ENCODE results near the gene CCDC183. TPM values are rescaled to one million over a fixed set of nuclear protein-coding genes. Genes with fewer than 3 reads are reported as not detected.

The CCDC183 gene
- polyA plus RNA-seq, 1 donor (not counting 4 experiments of a cell fraction or from before 2014, with no cell fraction given): 0.03 TPM

- Histone ChIP-seq H3K9ac (ENCODE audit: control insufficient read depth, extremely low read depth, insufficient read depth, low read length) (no peak overlapping the region), H3K36me3 (ENCODE audit: control insufficient read depth in 2 of 2, extremely low read depth in 1 of 2, insufficient read depth in 2 of 2, low read length in 2 of 2) (no peaks in the 10 kb centered on the region), H3K79me2 (ENCODE audit: control insufficient read depth, insufficient read depth, low read length) (no peaks in the 10 kb centered on the region), H3K9me3 (ENCODE audit: control insufficient read depth, low read depth, low read length) (peaks cover 5% of the 10 kb centered on the region), H4K20me1 (ENCODE audit: control insufficient read depth, extremely low read depth, insufficient read depth, low read length) (no peaks in the 10 kb centered on the region), H2AFZ (ENCODE audit: control insufficient read depth, low read length) (no peak overlapping the region), H3K4me3 (ENCODE audit: control insufficient read depth in 2 of 3, extremely low read depth in 1 of 3, insufficient read depth in 2 of 3, low read depth in 1 of 3, low read length in 3 of 3) (no peak overlapping the region), H3K4me1 (ENCODE audit: control insufficient read depth, extremely low read depth, insufficient read depth, low read length) (no peaks in the 10 kb centered on the region), H3K27me3 (ENCODE audit: control insufficient read depth, extremely low read depth, insufficient read depth, low read length) (peaks cover 17% of the 10 kb centered on the region), H3K27ac (ENCODE audit: control insufficient read depth, insufficient read depth, low read length) (no peak overlapping the region), H3K9me1 (ENCODE audit: control insufficient read depth, extremely low read depth, insufficient read depth, low read length) (no peaks in the 10 kb centered on the region), H3K4me2 (ENCODE audit: control insufficient read depth, extremely low read depth, insufficient read depth, low read depth, low read length) (no peak overlapping the region)
- FAIRE-seq (no peak), DNase-seq (ENCODE audit: low read depth, low spot score) (no peak)
- dilution Hi-C loops (cut with MboI; ENCODE audit: extremely low pct_ligation_motif_present, low sequenced_read_pairs): no loop called here
- TF ChIP-seq, protein P1, sequence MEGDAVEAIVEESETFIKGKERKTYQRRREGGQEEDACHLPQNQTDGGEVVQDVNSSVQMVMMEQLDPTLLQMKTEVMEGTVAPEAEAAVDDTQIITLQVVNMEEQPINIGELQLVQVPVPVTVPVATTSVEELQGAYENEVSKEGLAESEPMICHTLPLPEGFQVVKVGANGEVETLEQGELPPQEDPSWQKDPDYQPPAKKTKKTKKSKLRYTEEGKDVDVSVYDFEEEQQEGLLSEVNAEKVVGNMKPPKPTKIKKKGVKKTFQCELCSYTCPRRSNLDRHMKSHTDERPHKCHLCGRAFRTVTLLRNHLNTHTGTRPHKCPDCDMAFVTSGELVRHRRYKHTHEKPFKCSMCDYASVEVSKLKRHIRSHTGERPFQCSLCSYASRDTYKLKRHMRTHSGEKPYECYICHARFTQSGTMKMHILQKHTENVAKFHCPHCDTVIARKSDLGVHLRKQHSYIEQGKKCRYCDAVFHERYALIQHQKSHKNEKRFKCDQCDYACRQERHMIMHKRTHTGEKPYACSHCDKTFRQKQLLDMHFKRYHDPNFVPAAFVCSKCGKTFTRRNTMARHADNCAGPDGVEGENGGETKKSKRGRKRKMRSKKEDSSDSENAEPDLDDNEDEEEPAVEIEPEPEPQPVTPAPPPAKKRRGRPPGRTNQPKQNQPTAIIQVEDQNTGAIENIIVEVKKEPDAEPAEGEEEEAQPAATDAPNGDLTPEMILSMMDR (optimal IDR thresholded peaks at IDR 0.05 in 1 of 3, IDR thresholded peaks at IDR 0.05 in 1 of 3, conservative IDR thresholded peaks at IDR 0.05 in 1 of 3; ENCODE audit: extremely low read depth in 1 of 3, insufficient read depth in 2 of 3, low read length in 3 of 3): no peak
- TF ChIP-seq EZH2 (IDR thresholded peaks at IDR 0.05; ENCODE audit: low read length): no peak
Observed at GRCh38 chr9:136774416-136775045, 21.6 kb upstream of the CCDC183 start.

GRCh38 chr9:136775191-136775590 is 20.9 kb upstream of the CCDC183 start:
- Histone ChIP-seq H3K4me3 (ENCODE audit: control insufficient read depth in 2 of 3, extremely low read depth in 1 of 3, insufficient read depth in 2 of 3, low read depth in 1 of 3, low read length in 3 of 3) (no peak overlapping the region), H3K27ac (ENCODE audit: control insufficient read depth, insufficient read depth, low read length) (no peak overlapping the region), H3K4me2 (ENCODE audit: control insufficient read depth, extremely low read depth, insufficient read depth, low read depth, low read length) (no peak overlapping the region), H3K36me3 (ENCODE audit: control insufficient read depth in 2 of 2, extremely low read depth in 1 of 2, insufficient read depth in 2 of 2, low read length in 2 of 2) (no peaks in the 10 kb centered on the region), H3K4me1 (ENCODE audit: control insufficient read depth, extremely low read depth, insufficient read depth, low read length) (no peaks in the 10 kb centered on the region), H3K9me1 (ENCODE audit: control insufficient read depth, extremely low read depth, insufficient read depth, low read length) (no peaks in the 10 kb centered on the region), H2AFZ (ENCODE audit: control insufficient read depth, low read length) (no peak overlapping the region), H3K27me3 (ENCODE audit: control insufficient read depth, extremely low read depth, insufficient read depth, low read length) (peaks cover 21% of the 10 kb centered on the region), H3K79me2 (ENCODE audit: control insufficient read depth, insufficient read depth, low read length) (no peaks in the 10 kb centered on the region), H3K9me3 (ENCODE audit: control insufficient read depth, low read depth, low read length) (peaks cover 5% of the 10 kb centered on the region), H3K9ac (ENCODE audit: control insufficient read depth, extremely low read depth, insufficient read depth, low read length) (no peak overlapping the region), H4K20me1 (ENCODE audit: control insufficient read depth, extremely low read depth, insufficient read depth, low read length) (no peaks in the 10 kb centered on the region)
- no peak for TF ChIP-seq EZH2 (IDR thresholded peaks at IDR 0.05; ENCODE audit: low read length)
- TF ChIP-seq, protein P1 (optimal IDR thresholded peaks at IDR 0.05 in 1 of 3, IDR thresholded peaks at IDR 0.05 in 1 of 3, conservative IDR thresholded peaks at IDR 0.05 in 1 of 3; ENCODE audit: extremely low read depth in 1 of 3, insufficient read depth in 2 of 3, low read length in 3 of 3): no peak
- FAIRE-seq (no peak), DNase-seq (ENCODE audit: low read depth, low spot score) (no peak)
- dilution Hi-C loops (cut with MboI; ENCODE audit: extremely low pct_ligation_motif_present, low sequenced_read_pairs): no loop called here
